Natural killer cell (primary cell): ENCODE measurements around the gene CCR2. TPM values are rescaled to one million over a fixed set of nuclear protein-coding genes. Genes with fewer than 3 reads are reported as not detected.
A peak's percentile ranks its signal among the peaks of the same experiment; 100 is the strongest.

ENCODE experiments used
- ATAC-seq, 3 donors: fragments of 150-1000 bp in 2 of 3; fragments of 200-7000 bp in 1 of 3; cut with Tn5 transposase; 1 replicate in 1 of 3; 2 replicates in 2 of 3; pipeline ENCODE4 v1.10.0; 2021; ENCODE audit warnings: mild to moderate bottlenecking in 2 of 3, moderate library complexity in 2 of 3
- DNase-seq, 2 donors: peaks; one replicate each; pipeline versions ENCODE4 v3.0.0 to v3.0.0-alpha.2; 2013 to 2021; ENCODE audit warnings: mixed read lengths in 1 of 2
- H3K27ac ChIP-seq: one replicate; pipeline ENCODE4 v1.5.1; 2013; ENCODE audit warnings: mild to moderate bottlenecking, low read length
- H3K27me3 ChIP-seq: one replicate; pipeline ENCODE4 v1.6.1; 2013; ENCODE audit warnings: low read length; ENCODE audit not compliant: control insufficient read depth, insufficient read depth
- H3K36me3 ChIP-seq: one replicate; pipeline ENCODE4 v1.6.1; 2013; ENCODE audit warnings: low read length; ENCODE audit not compliant: control insufficient read depth, insufficient read depth
- H3K4me1 ChIP-seq: one replicate; pipeline ENCODE4 v1.6.1; 2013; ENCODE audit warnings: low read length; ENCODE audit not compliant: control insufficient read depth, insufficient read depth
- H3K4me3 ChIP-seq: one replicate; pipeline ENCODE4 v1.5.1; 2013; ENCODE audit warnings: low read length
- H3K9me3 ChIP-seq: one replicate; pipeline ENCODE4 v1.6.1; 2013; ENCODE audit warnings: low read length; ENCODE audit not compliant: control insufficient read depth, insufficient read depth
- H3K27ac Mint-ChIP-seq, 2 donors: one replicate each; pipeline ENCODE4 v1.8.0; 2022; ENCODE audit warnings: mild to moderate bottlenecking in 2 of 2, mixed read lengths in 2 of 2, moderate library complexity in 1 of 2
- H3K27me3 Mint-ChIP-seq, 2 donors: one replicate each; pipeline ENCODE4 v1.8.0; 2022; ENCODE audit warnings: low read depth in 2 of 2, mixed read lengths in 2 of 2
- H3K36me3 Mint-ChIP-seq: one replicate; pipeline ENCODE4 v1.8.0; 2022; ENCODE audit warnings: mixed read lengths
- H3K4me1 Mint-ChIP-seq, 2 donors: one replicate each; pipeline ENCODE4 v1.8.0; 2022; ENCODE audit warnings: mixed read lengths in 2 of 2
- H3K4me3 Mint-ChIP-seq: one replicate; pipeline ENCODE4 v1.8.0; 2022; ENCODE audit warnings: mild to moderate bottlenecking, moderate library complexity, mixed read lengths
- H3K9me3 Mint-ChIP-seq, 2 donors: one replicate each; pipeline ENCODE4 v1.8.0; 2022; ENCODE audit warnings: mixed read lengths in 2 of 2
- CTCF ChIP-seq: fragments of 200-600 bp; IDR thresholded peaks from one replicate; pipeline ENCODE4 v1.8.0; 2022; ENCODE audit warnings: antibody characterized with exemption
- WGBS: methylation state at CpG from one replicate; pipeline ENCODE4 v1.1.7; 2013; ENCODE audit warnings: missing lambda C conversion rate; ENCODE audit not compliant: insufficient coverage; 5-methylcytosine and 5-hydroxymethylcytosine counted together
- intact Hi-C: fragments of 100-400 bp; cut with micrococcal nuclease; formaldehyde crosslinking; loops from one replicate; pipeline ENCODE4 v1.14.2; 2022
- total RNA-seq, 4 donors: library from RNA; stranded (reverse); fragments of 120-200 nt in 1 of 4; gene quantifications; one replicate each; pipeline versions ENCODE4 v1.2.3 to v1.2.4, GENCODE V29; 2013 to 2022

CCR2 gene
- 1 to 10 TPM in 2 of 3 donors, under 1 TPM in 1; 0.21 to 9.8 (median 1.7) TPM for total RNA-seq
- 49.4 TPM for total RNA-seq (2013)

GRCh38 chr3:46353647-46354410 is at the start of gene CCR2:
Gene CCR2 (plus strand): TSS chr3:46354111. CDS start chr3:46357528, 3,417 bp downstream.
- Mint-ChIP-seq H3K4me1 (peaks cover 69% of the 10 kb centered on the region in 2 donors), H3K36me3 (no peaks in the 10 kb centered on the region), H3K9me3 (no peaks in the 10 kb centered on the region), H3K27me3 (no peaks in the 10 kb centered on the region), H3K4me3 (peak within 1 kb of the TSS; percentile 72), H3K27ac (peak within 1 kb of the TSS; percentile 15 to 57)
- DNase-seq, result peak in 1 of 2 donors; percentile 19
- no peak for TF ChIP-seq CTCF
- whole genome bisulfite sequencing, result 39% methylated on average over 7 of the region's 7 CpGs
- Histone ChIP-seq H3K4me3 (peak within 1 kb of the TSS; percentile 8), H3K4me1 (peaks cover 43% of the 10 kb centered on the region), H3K27me3 (no peaks in the 10 kb centered on the region), H3K36me3 (no peaks in the 10 kb centered on the region), H3K27ac (peak within 1 kb of the TSS; percentile 5), H3K9me3 (no peaks in the 10 kb centered on the region)
- intact Hi-C loops, result loop anchor here (5.0 kb wide), 2 partner anchors 42 to 72 kb away; no protein-coding TSS in a partner anchor
- no peak for ATAC-seq

GRCh38 chr3:46304739-46305138 is 49.2 kb upstream of the CCR2 start:
- Mint-ChIP-seq H3K4me1 (peaks cover 23 to 26% of the 10 kb centered on the region in 2 donors), H3K27me3 (peaks cover 0 to 19% of the 10 kb centered on the region in 2 donors), H3K27ac (no peak overlapping the region), H3K4me3 (no peak overlapping the region), H3K36me3 (no peaks in the 10 kb centered on the region), H3K9me3 (no peaks in the 10 kb centered on the region)
- Histone ChIP-seq H3K4me1 (peaks cover 20% of the 10 kb centered on the region), H3K9me3 (no peaks in the 10 kb centered on the region), H3K36me3 (no peaks in the 10 kb centered on the region), H3K27me3 (no peaks in the 10 kb centered on the region), H3K27ac (no peak overlapping the region), H3K4me3 (no peak overlapping the region)
- no peak for TF ChIP-seq CTCF
- no peak for ATAC-seq
- no peak for DNase-seq
- intact Hi-C loops, result no loop called here
- no CpG with 5 or more reads among the region's 3 CpGs for WGBS

- Histone ChIP-seq H3K27me3 (no peaks in the 10 kb centered on the region), H3K4me1 (peaks cover 4% of the 10 kb centered on the region), H3K27ac (no peak overlapping the region), H3K9me3 (no peaks in the 10 kb centered on the region), H3K36me3 (no peaks in the 10 kb centered on the region), H3K4me3 (no peak overlapping the region)
- Mint-ChIP-seq H3K36me3 (no peaks in the 10 kb centered on the region), H3K9me3 (no peaks in the 10 kb centered on the region), H3K4me3 (no peak overlapping the region), H3K4me1 (no peaks in the 10 kb centered on the region), H3K27me3 (peaks cover 0 to 9% of the 10 kb centered on the region in 2 donors), H3K27ac (no peak overlapping the region)
- intact Hi-C loops, result loop anchor here (5.0 kb wide), 1 partner anchor 39 kb away; the partner anchor contains the start of gene CCR2
- DNase-seq (no peak), ATAC-seq (no peak)
- WGBS, result 95% methylated on average over 1 of the region's 1 CpG
- TF ChIP-seq CTCF, result no peak
Measured at GRCh38 chr3:46312991-46313390, 40.9 kb upstream of the CCR2 start.
